B cell (primary cell): ENCODE measurements around the gene GNG7. TPM values are rescaled to one million over a fixed set of nuclear protein-coding genes. Genes with fewer than 3 reads are reported as not detected.

Source experiments
- ATAC-seq: fragments of 200-7000 bp; cut with Tn5 transposase; one replicate; pipeline ENCODE4 v1.10.0; 2021; ENCODE audit warnings: low read depth, mild to moderate bottlenecking, moderate number of reproducible peaks, moderate library complexity
- CTCF ChIA-PET: fragments of 350-600 bp; sonication (Branson Sonifier 250); formaldehyde crosslinking; loops from one replicate; lab custom pipeline; 2021; ENCODE audit warnings: antibody characterized with exemption, inconsistent platforms; lab: Charles Lee
- POLR2A ChIA-PET: fragments of 350-600 bp; sonication (Branson Sonifier 250); formaldehyde crosslinking; loops from one replicate; lab custom pipeline; 2021; ENCODE audit warnings: antibody characterized with exemption; lab: Charles Lee
- DNase-seq: peaks from one replicate; pipeline ENCODE4 v3.0.0; 2013
- H2AFZ ChIP-seq: 2 replicates; pipeline ENCODE4 v1.6.1; 2012; ENCODE audit warnings: mild to moderate bottlenecking, low read depth, low read length; ENCODE audit not compliant: insufficient read depth, poor library complexity, severe bottlenecking
- H3K27ac ChIP-seq, 2 donors: 1 replicate in 1 of 2; 2 replicates in 1 of 2; pipeline ENCODE4 v1.5.1; 2012 to 2013; ENCODE audit warnings: low read length in 2 of 2, mild to moderate bottlenecking in 2 of 2, moderate library complexity in 1 of 2
- H3K27me3 ChIP-seq, 4 experiments: fragments of 200-600 bp in 1 of 4; sonication (generic) in 1 of 4; replicated peaks in 1 of 4; 1 replicate in 2 of 4; 2 replicates in 2 of 4; pipeline versions ENCODE4 v1.6.1 to v1.7.0; 2013 to 2016; ENCODE audit warnings: low read length in 3 of 4, mild to moderate bottlenecking in 2 of 4, mixed read lengths in 1 of 4, moderate library complexity in 1 of 4; ENCODE audit not compliant: insufficient read depth in 4 of 4, control insufficient read depth in 3 of 4; ENCODE audit errors: control extremely low read depth in 1 of 4
- H3K36me3 ChIP-seq, 2 experiments: replicated peaks in 1 of 2; 1 replicate in 1 of 2; 2 replicates in 1 of 2; pipeline versions ENCODE4 v1.6.1 to v1.7.1; 2013; ENCODE audit warnings: low read length in 1 of 2; ENCODE audit not compliant: insufficient read depth in 2 of 2, control insufficient read depth in 1 of 2; ENCODE audit errors: control extremely low read depth in 1 of 2, extremely low read depth in 1 of 2
- H3K4me1 ChIP-seq, 2 donors: fragments of 200-600 bp in 1 of 2; sonication (generic) in 1 of 2; 1 replicate in 1 of 2; 2 replicates in 1 of 2; pipeline versions ENCODE4 v1.5.1 to v1.6.1; 2013 to 2017; ENCODE audit warnings: low read length in 2 of 2; ENCODE audit not compliant: control insufficient read depth in 2 of 2, insufficient read depth in 2 of 2
- H3K4me2 ChIP-seq: replicated peaks from 2 replicates; pipeline ENCODE3; 2012; ENCODE audit warnings: mild to moderate bottlenecking, low read depth, low read length; ENCODE audit not compliant: poor library complexity, severe bottlenecking
- H3K4me3 ChIP-seq, 5 experiments: fragments of 200-600 bp in 1 of 5; sonication (generic) in 1 of 5; 1 replicate in 3 of 5; 2 replicates in 2 of 5; pipeline versions ENCODE4 v1.5.1 to v1.7.0; 2011 to 2016; ENCODE audit warnings: low read length in 4 of 5, mild to moderate bottlenecking in 4 of 5, low read depth in 2 of 5, control low read depth in 1 of 5, moderate library complexity in 1 of 5; ENCODE audit not compliant: insufficient read depth in 1 of 5; ENCODE audit errors: control extremely low read depth in 1 of 5, extremely low read depth in 1 of 5
- H3K79me2 ChIP-seq: fragments of 200-600 bp; sonication (generic); one replicate; pipeline ENCODE4 v1.6.0; 2016; ENCODE audit warnings: low read length; ENCODE audit not compliant: control insufficient read depth, insufficient read depth
- H3K9ac ChIP-seq: fragments of 200-600 bp; sonication (generic); 2 replicates; pipeline ENCODE4 v1.6.1; 2017; ENCODE audit warnings: mild to moderate bottlenecking, low read length, moderate library complexity
- H3K9me3 ChIP-seq, 3 donors: one replicate each; pipeline versions ENCODE4 v1.6.1 to v1.7.1; 2013; ENCODE audit warnings: low read length in 2 of 3; ENCODE audit not compliant: control insufficient read depth in 2 of 3, insufficient read depth in 1 of 3; ENCODE audit errors: control extremely low read depth in 1 of 3
- H4K20me1 ChIP-seq: 2 replicates; pipeline ENCODE4 v1.6.0; 2012; ENCODE audit warnings: mild to moderate bottlenecking, low read length; ENCODE audit not compliant: insufficient read depth, control insufficient read depth, poor library complexity, severe bottlenecking
- H3K27ac Mint-ChIP-seq: one replicate; pipeline ENCODE4 v1.8.0; 2021; ENCODE audit warnings: mixed read lengths
- H3K27me3 Mint-ChIP-seq: one replicate; pipeline ENCODE4 v1.8.0; 2021; ENCODE audit warnings: mixed read lengths
- H3K4me1 Mint-ChIP-seq: one replicate; pipeline ENCODE4 v1.8.0; 2021; ENCODE audit warnings: mixed read lengths
- H3K4me3 Mint-ChIP-seq: one replicate; pipeline ENCODE4 v1.8.0; 2021; ENCODE audit warnings: mixed read lengths
- H3K9me3 Mint-ChIP-seq: one replicate; pipeline ENCODE4 v1.8.0; 2022; ENCODE audit warnings: mixed read lengths; ENCODE audit not compliant: insufficient read depth
- CTCF ChIP-seq: fragments of 200-600 bp; IDR thresholded peaks from one replicate; pipeline ENCODE4 v1.8.0; 2022; ENCODE audit warnings: antibody characterized with exemption, mild to moderate bottlenecking
- EZH2 ChIP-seq: IDR thresholded peaks from 2 replicates; pipeline ENCODE4 v1.6.1; 2012; ENCODE audit warnings: borderline replicate concordance, low read depth, mild to moderate bottlenecking, moderate library complexity, low read length; ENCODE audit not compliant: insufficient read depth, poor library complexity, severe bottlenecking
- WGBS: methylation state at CpG from one replicate; pipeline ENCODE4 v1.1.5; 2013; ENCODE audit warnings: missing lambda C conversion rate; ENCODE audit not compliant: insufficient coverage; 5-methylcytosine and 5-hydroxymethylcytosine counted together
- intact Hi-C: fragments of 100-400 bp; cut with micrococcal nuclease; formaldehyde crosslinking; loops from one replicate; pipeline ENCODE4 v1.10.0; 2022
- polyA plus RNA-seq: library from polyadenylated mRNA; depleted of rRNA; stranded (reverse); fragments of >200 nt; gene quantifications from 2 replicates; pipeline ENCODE4 v1.2.3, GENCODE V29; 2012
- total RNA-seq, 2 donors: library from RNA; stranded (reverse); fragments of 120-200 nt in 1 of 2; gene quantifications; 1 replicate in 1 of 2; 2 replicates in 1 of 2; pipeline versions ENCODE4 v1.2.3 to v1.2.4, GENCODE V29; 2013 to 2022

GNG7 gene
- total and polyA plus RNA-seq, 2 donors (not counting 1 experiment from before 2014, with no cell fraction given), result 76.3 to 153 TPM

- Mint-ChIP-seq H3K27ac (peak overlapping the region; percentile 32), H3K4me3 (no peak overlapping the region), H3K9me3 (no peaks in the 10 kb centered on the region), H3K27me3 (peaks cover 8% of the 10 kb centered on the region), H3K4me1 (peaks cover 23% of the 10 kb centered on the region)
- POLR2A ChIA-PET, result interaction anchor here (0.5 to 0.6 kb wide), 2 partner anchors 18 to 24 kb away, joined by 4 read pairs; no protein-coding TSS in a partner anchor
- no peak overlapping the region for H2AFZ ChIP-seq
- H3K9ac ChIP-seq, result no peak overlapping the region
- H3K79me2 ChIP-seq, result no peaks in the 10 kb centered on the region
- no peak for TF ChIP-seq EZH2
- no peak for TF ChIP-seq CTCF
- WGBS, result 63% methylated on average over 21 of the region's 21 CpGs
- H3K4me1 ChIP-seq, result peaks cover 9 to 20% of the 10 kb centered on the region in 2 donors
- no peaks in the 10 kb centered on the region for H3K9me3 ChIP-seq
- H3K27ac ChIP-seq, result no peak overlapping the region
- no peaks in the 10 kb centered on the region for H3K36me3 ChIP-seq
- CTCF ChIA-PET, result interaction anchor here (1.1 kb wide), 1 partner anchor 13 kb away, joined by 3 read pairs; no protein-coding TSS in a partner anchor
- ATAC-seq, result peak; percentile 42
- no peaks in the 10 kb centered on the region for H4K20me1 ChIP-seq
- DNase-seq, result no peak
- H3K4me3 ChIP-seq, result no peak overlapping the region
- H3K4me2 ChIP-seq, result no peak overlapping the region
- peaks cover 0 to 6% (median 0%) of the 10 kb centered on the region in 4 experiments for H3K27me3 ChIP-seq
- intact Hi-C loops, result no loop called here
Observed at GRCh38 chr19:2503521-2504109, 198.9 kb downstream of the GNG7 start.

- no peak overlapping the region for H3K27ac ChIP-seq
- ChIA-PET CTCF (no interaction called here), POLR2A (interaction anchor here (0.7 kb wide), 1 partner anchor 155 kb away, joined by 4 read pairs; no protein-coding TSS in a partner anchor)
- H3K4me2 ChIP-seq, result no peak overlapping the region
- TF ChIP-seq CTCF (no peak), EZH2 (no peak)
- H3K27me3 ChIP-seq, result peaks cover 0 to 6% (median 0%) of the 10 kb centered on the region in 4 experiments
- H3K79me2 ChIP-seq, result no peaks in the 10 kb centered on the region
- H3K36me3 ChIP-seq, result no peaks in the 10 kb centered on the region
- intact Hi-C loops, result no loop called here
- H3K9me3 Mint-ChIP-seq, result no peaks in the 10 kb centered on the region
- DNase-seq, result no peak
- H3K4me3 Mint-ChIP-seq, result no peak overlapping the region
- no peak overlapping the region for H3K27ac Mint-ChIP-seq
- H3K4me1 Mint-ChIP-seq, result peaks cover 10% of the 10 kb centered on the region
- H2AFZ ChIP-seq, result no peak overlapping the region
- no peak overlapping the region for H3K9ac ChIP-seq
- 75% methylated on average over 11 of the region's 12 CpGs for WGBS
- peaks cover 2 to 7% of the 10 kb centered on the region in 2 donors for H3K4me1 ChIP-seq
- H3K27me3 Mint-ChIP-seq, result peaks cover 8% of the 10 kb centered on the region
- H3K9me3 ChIP-seq, result peaks cover 0 to 7% (median 0%) of the 10 kb centered on the region in 3 donors
- H3K4me3 ChIP-seq, result no peak overlapping the region
- no peaks in the 10 kb centered on the region for H4K20me1 ChIP-seq
- ATAC-seq, result no peak
Observed at GRCh38 chr19:2500841-2501261, 201.6 kb downstream of the GNG7 start.
